Activated naive CD4-positive, alpha-beta T cell treated with anti-CD3 and anti-CD28 coated beads, Interleukin-2, amount 10 ng/mL, durations not matched to agents 5 hours and 36 hours (primary cell): ENCODE measurements around the gene CCNT1. TPM values are rescaled to one million over a fixed set of nuclear protein-coding genes. Genes with fewer than 3 reads are reported as not detected.

Experiments
- microRNA-seq: library from miRNA; unstranded; fragments of <30 nt; microRNA quantifications from one replicate; pipeline ENCODE4 v1.2.0, GENCODE V29; 2022; ENCODE audit warnings: borderline microRNAs expressed, borderline replicate concordance
- total RNA-seq, 2 experiments: library from RNA; stranded (reverse); gene quantifications; one replicate each; pipeline ENCODE4 v1.2.3, GENCODE V29; 2021

The CCNT1 gene
- total RNA-seq = 10 to 100 TPM; 50.3 to 52.7 TPM

GRCh38 chr12:48716493-48717251, at the start of gene CCNT1:
Gene CCNT1, minus strand, starts transcription at chr12:48716707. Its CDS starts 32 bp downstream, at chr12:48716675.

GRCh38 chr12:48681710-48682532, 34.6 kb downstream of the CCNT1 start, which contains the start of gene KANSL2:
Gene KANSL2, minus strand, starts transcription at chr12:48682238. Its CDS starts 606 bp downstream, at chr12:48681632.

Small RNA genes lying within 50 kb of the gene (microRNA-seq; reads per million reads assigned to microRNA genes)
- gene MIR1291 = 1.0 reads per million

Other genes starting within 250 kb of the CCNT1 start
- gene ANP32D, start 244.1 kb downstream of the CCNT1 start, total RNA-seq = not detected
- gene C12orf54, start 234.2 kb downstream of the CCNT1 start, total RNA-seq = not detected
- not detected for gene OR8S1, start 191.1 kb downstream of the CCNT1 start, total RNA-seq
- not detected for gene LALBA, start 146.7 kb downstream of the CCNT1 start, total RNA-seq
- 10 to 100 TPM; 39.6 to 43.9 TPM for gene KANSL2, start 34.5 kb downstream of the CCNT1 start, total RNA-seq
- under 1 TPM in 1 of 2 experiments, not detected in 1; 0.03 TPM for gene ADCY6, start 72.4 kb upstream of the CCNT1 start, total RNA-seq
- gene CACNB3, start 101.8 kb upstream of the CCNT1 start, total RNA-seq = 10 to 100 TPM; 20.5 to 20.6 TPM
- 100 to 1,000 TPM; 117 to 122 TPM for gene DDX23, start 135.5 kb upstream of the CCNT1 start, total RNA-seq
- gene RND1, start 149.2 kb upstream of the CCNT1 start, total RNA-seq = 1 to 10 TPM; 1.2 to 1.8 TPM
- gene FKBP11, start 208.8 kb upstream of the CCNT1 start, total RNA-seq = 10 to 100 TPM; 46.9 TPM
- 100 to 1,000 TPM; 100 to 101 TPM for gene ARF3, start 240.8 kb upstream of the CCNT1 start, total RNA-seq